SK-N-SH (cell line): ENCODE data around the gene MGAM2. TPM values are rescaled to one million over a fixed set of nuclear protein-coding genes. Genes with fewer than 3 reads are reported as not detected.

ENCODE experiments used
- CTCF ChIA-PET: fragments of 300-600, 350-600 bp; formaldehyde crosslinking; extraction: SDS; loops from one replicate; lab custom pipeline; 2021; lab: Yijun Ruan, JAX
- POLR2A ChIA-PET: fragments of 350-600 bp; sonication (Branson Sonifier 250); formaldehyde crosslinking; extraction: SDS; loops from one replicate; lab custom pipeline; 2020; ENCODE audit warnings: antibody characterized with exemption, inconsistent platforms; lab: Yijun Ruan, JAX
- DNase-seq: peaks from one replicate; pipeline ENCODE4 v3.0.0; 2012
- H2AFZ ChIP-seq: fragments of 200-600 bp; sonication (generic); 2 replicates; pipeline ENCODE4 v1.8.1; 2016; ENCODE audit warnings: antibody characterized with exemption, mild to moderate bottlenecking, low read depth
- H3F3A ChIP-seq: fragments of 200-600 bp; sonication (generic); replicated peaks from 2 replicates; pipeline ENCODE3; 2016; ENCODE audit warnings: antibody characterized with exemption, mild to moderate bottlenecking; ENCODE audit not compliant: insufficient read depth
- H3K27ac ChIP-seq, 2 experiments: fragments of 200-500 bp in 1 of 2; fragments of 200-600 bp in 1 of 2; sonication (Bioruptor generic) in 1 of 2; sonication (generic), shearing (Covaris generic) in 1 of 2; 2 replicates each; pipeline versions ENCODE4 v1.5.1 to v1.6.1; 2014 to 2016; ENCODE audit warnings: low read depth in 2 of 2, inconsistent platforms in 1 of 2, low read length in 1 of 2, mild to moderate bottlenecking in 1 of 2, mixed read lengths in 1 of 2
- H3K27me3 ChIP-seq: fragments of 200-600 bp; sonication (generic), shearing (Covaris generic); 2 replicates; pipeline ENCODE4 v1.6.1; 2016; ENCODE audit warnings: mixed run types; ENCODE audit not compliant: insufficient read depth
- H3K36me3 ChIP-seq, 2 experiments: fragments of 200-500 bp in 1 of 2; fragments of 200-600 bp in 1 of 2; sonication (Bioruptor generic) in 1 of 2; sonication (generic) in 1 of 2; replicated peaks in 1 of 2; 2 replicates each; pipeline versions ENCODE3 to v1.5.1; 2014 to 2016; ENCODE audit warnings: low read length in 1 of 2, mild to moderate bottlenecking in 1 of 2; ENCODE audit not compliant: insufficient read depth in 2 of 2, control insufficient read depth in 1 of 2
- H3K4me1 ChIP-seq, 2 experiments: fragments of 200-500 bp in 1 of 2; fragments of 200-600 bp in 1 of 2; sonication (Bioruptor generic) in 1 of 2; sonication (generic), shearing (Covaris generic) in 1 of 2; 2 replicates each; pipeline versions ENCODE4 v1.5.1 to v1.6.1; 2014 to 2016; ENCODE audit warnings: low read depth in 1 of 2, low read length in 1 of 2, mixed run types in 1 of 2; ENCODE audit not compliant: insufficient read depth in 2 of 2, control insufficient read depth in 1 of 2
- H3K4me2 ChIP-seq: fragments of 200-600 bp; sonication (generic), shearing (Covaris generic); 2 replicates; pipeline ENCODE4 v1.6.1; 2017; ENCODE audit warnings: mixed run types
- H3K4me3 ChIP-seq, 2 experiments: fragments of 200-500 bp in 1 of 2; fragments of 200-600 bp in 1 of 2; sonication (Bioruptor generic) in 1 of 2; sonication (generic), shearing (Covaris generic) in 1 of 2; 2 replicates each; pipeline versions ENCODE4 v1.5.1 to v1.8.1; 2014 to 2016; ENCODE audit warnings: low read depth in 2 of 2, inconsistent platforms in 1 of 2, low read length in 1 of 2, mild to moderate bottlenecking in 1 of 2, mixed read lengths in 1 of 2, moderate library complexity in 1 of 2
- H3K79me2 ChIP-seq: fragments of 200-600 bp; sonication (generic); 2 replicates; pipeline ENCODE4 v1.8.1; 2017; ENCODE audit warnings: mild to moderate bottlenecking; ENCODE audit not compliant: insufficient read depth
- H3K9ac ChIP-seq: fragments of 200-600 bp; sonication (generic); 2 replicates; pipeline ENCODE4 v1.6.1; 2017; ENCODE audit warnings: mixed run types
- H3K9me2 ChIP-seq: fragments of 200-600 bp; sonication (generic); 2 replicates; pipeline ENCODE4 v1.6.1; 2017; ENCODE audit warnings: mixed run types
- H3K9me3 ChIP-seq: fragments of 200-600 bp; sonication (generic); 2 replicates; pipeline ENCODE4 v1.6.1; 2017; ENCODE audit warnings: mixed run types, mild to moderate bottlenecking, moderate library complexity
- H4K20me1 ChIP-seq: fragments of 200-600 bp; sonication (generic); 2 replicates; pipeline ENCODE4 v1.6.1; 2017; ENCODE audit warnings: mild to moderate bottlenecking, mixed run types; ENCODE audit not compliant: insufficient read depth
- CHD2 ChIP-seq: fragments of 150-350 bp; IDR thresholded peaks from 2 replicates; pipeline ENCODE4 v1.6.1; 2018; ENCODE audit warnings: low read length; ENCODE audit not compliant: partially characterized antibody
- CTCF ChIP-seq: fragments of 200-600 bp; sonication (generic); IDR thresholded peaks from 2 replicates; pipeline ENCODE4 v1.6.1; 2017; ENCODE audit warnings: antibody characterized with exemption, mild to moderate bottlenecking, moderate library complexity
- EP300 ChIP-seq, 2 experiments: IDR thresholded peaks; 2 replicates each; pipeline versions ENCODE4 v1.4.0 to v1.6.1; 2012; ENCODE audit warnings: borderline replicate concordance in 1 of 2, low read depth in 1 of 2, low read length in 1 of 2
- EZH2phosphoT487 ChIP-seq: fragments of 200-600 bp; sonication (generic); IDR thresholded peaks from 2 replicates; pipeline ENCODE4 v1.6.1; 2017; ENCODE audit warnings: low read depth, mixed run types, mild to moderate bottlenecking, antibody characterized with exemption, moderate library complexity, borderline replicate concordance
- FOXJ3 ChIP-seq: sonication (generic); formaldehyde crosslinking; IDR thresholded peaks from 2 replicates; pipeline ENCODE4 v1.5.1; 2020; ENCODE audit warnings: mild to moderate bottlenecking, missing genetic modification reagents
- FOXM1 ChIP-seq: IDR thresholded peaks from 2 replicates; pipeline ENCODE4 v1.4.0; 2012; ENCODE audit warnings: low read depth, mild to moderate bottlenecking
- GABPA ChIP-seq: IDR thresholded peaks from 2 replicates; pipeline ENCODE4 v1.4.0; 2012; ENCODE audit warnings: low read depth, mild to moderate bottlenecking
- GATA2 ChIP-seq: sonication (generic); formaldehyde crosslinking; IDR thresholded peaks from 2 replicates; pipeline ENCODE4 v1.5.0; 2020; ENCODE audit warnings: mild to moderate bottlenecking, missing genetic modification reagents
- JUND ChIP-seq: IDR thresholded peaks from 2 replicates; pipeline ENCODE4 v1.4.0; 2012
- NFIC ChIP-seq: IDR thresholded peaks from 2 replicates; pipeline ENCODE4 v1.4.0; 2012; ENCODE audit warnings: borderline replicate concordance
- POLR2AphosphoS5 ChIP-seq: IDR thresholded peaks from 2 replicates; pipeline ENCODE4 v1.6.1; 2012; ENCODE audit warnings: low read depth, low read length
- RAD21 ChIP-seq: IDR thresholded peaks from 2 replicates; pipeline ENCODE4 v1.6.1; 2012; ENCODE audit warnings: mild to moderate bottlenecking, low read length
- RCOR1 ChIP-seq: fragments of 150-350 bp; IDR thresholded peaks from 2 replicates; pipeline ENCODE4 v1.6.1; 2017; ENCODE audit warnings: antibody characterized with exemption, low read length
- SIN3A ChIP-seq: IDR thresholded peaks from 2 replicates; pipeline ENCODE4 v1.6.1; 2012; ENCODE audit warnings: low read depth, mild to moderate bottlenecking, low read length, moderate library complexity, borderline replicate concordance
- SMC3 ChIP-seq: IDR thresholded peaks from 2 replicates; pipeline ENCODE4 v1.6.1; 2012; ENCODE audit warnings: low read depth, low read length, improper control_type of control experiment
- TAF1 ChIP-seq: IDR thresholded peaks from 2 replicates; pipeline ENCODE4 v1.6.1; 2012; ENCODE audit warnings: low read depth, mild to moderate bottlenecking, low read length, moderate library complexity, borderline replicate concordance
- TEAD4 ChIP-seq: IDR thresholded peaks from 2 replicates; pipeline ENCODE4 v1.4.0; 2012; ENCODE audit warnings: mild to moderate bottlenecking, borderline replicate concordance; ENCODE audit not compliant: insufficient read depth
- YY1 ChIP-seq: IDR thresholded peaks from 2 replicates; pipeline ENCODE4 v1.4.0; 2012; ENCODE audit warnings: low read depth, mild to moderate bottlenecking
- ZBTB33 ChIP-seq: IDR thresholded peaks from 2 replicates; pipeline ENCODE4 v1.4.0; 2012; ENCODE audit warnings: low read depth, borderline replicate concordance
- WGBS: methylation state at CpG from one replicate; pipeline ENCODE4 v1.1.6; 2017; ENCODE audit warnings: low lambda C conversion rate; 5-methylcytosine and 5-hydroxymethylcytosine counted together
- polyA plus RNA-seq, 3 experiments: library from polyadenylated mRNA; depleted of rRNA; stranded (reverse); fragments of >200 nt; gene quantifications; 2 replicates each; pipeline ENCODE4 v1.2.3, GENCODE V29; 2012
- TF ChIP-seq, protein P1 (sequence below): fragments of 150-350 bp; IDR thresholded peaks from 2 replicates; pipeline ENCODE4 v1.6.1; 2016; ENCODE audit warnings: mild to moderate bottlenecking, low read depth, low read length
- TF ChIP-seq, protein P2 (sequence below): IDR thresholded peaks from 2 replicates; pipeline ENCODE4; 2012

MGAM2 gene
- polyA plus RNA-seq, 1 of the 3 experiments (the other 2 are of a cell fraction): not detected

DNA sequence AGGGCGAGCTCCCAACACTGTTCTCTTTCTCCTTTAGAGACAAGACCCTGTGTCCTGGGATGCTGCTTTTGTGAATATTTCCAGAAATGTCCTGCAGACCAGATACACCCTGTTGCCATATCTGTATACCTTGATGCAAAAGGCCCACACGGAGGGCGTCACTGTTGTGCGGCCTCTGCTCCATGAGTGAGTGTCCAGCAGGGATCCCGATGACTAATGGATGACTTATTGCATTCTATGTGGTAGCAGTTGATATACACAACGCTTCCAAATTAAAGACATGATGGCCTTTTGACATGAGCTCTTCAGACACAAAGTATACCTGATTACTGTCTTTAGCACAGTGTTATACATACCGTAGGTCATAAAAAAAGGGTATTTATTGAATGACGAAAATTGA is 45.0 kb upstream of the MGAM2 start:
- DNase-seq: no peak
- no peak overlapping the region for H2AFZ ChIP-seq
- POLR2A ChIA-PET: no interaction called here
- H3K9me3 ChIP-seq: no peaks in the 10 kb centered on the region
- no peaks in the 10 kb centered on the region for H3K36me3 ChIP-seq
- peaks cover 8% of the 10 kb centered on the region for H3F3A ChIP-seq
- H3K4me1 ChIP-seq: no peaks in the 10 kb centered on the region
- no peaks in the 10 kb centered on the region for H3K9me2 ChIP-seq
- no peak overlapping the region for H3K9ac ChIP-seq
- no peaks in the 10 kb centered on the region for H4K20me1 ChIP-seq
- H3K4me2 ChIP-seq: no peak overlapping the region
- no peak for TF ChIP-seq FOXM1
- TF ChIP-seq POLR2AphosphoS5: no peak
- TF ChIP-seq YY1: no peak
- TF ChIP-seq GATA2 (CRISPR knock-in tag): no peak
- no peak for TF ChIP-seq FOXJ3
- no peak for TF ChIP-seq TAF1
- no peak for TF ChIP-seq EP300 (IDR thresholded peaks at IDR 0.05; ENCODE audit: borderline replicate concordance in 1 of 2, low read depth in 1 of 2, low read length in 1 of 2)
- no peak for TF ChIP-seq ZBTB33
- TF ChIP-seq CTCF: no peak
- TF ChIP-seq TEAD4: no peak
- WGBS: 37% methylated on average over 8 of the region's 8 CpGs
- no peaks in the 10 kb centered on the region for H3K79me2 ChIP-seq
- H3K4me3 ChIP-seq: no peak overlapping the region
- H3K27ac ChIP-seq: no peak overlapping the region
- CTCF ChIA-PET: interaction anchor here (0.7 kb wide), 1 partner anchor 378 kb away, joined by 3 read pairs; no protein-coding TSS in a partner anchor
- no peaks in the 10 kb centered on the region; the same call in 1 of the 2 replicates for H3K27me3 ChIP-seq

DNA sequence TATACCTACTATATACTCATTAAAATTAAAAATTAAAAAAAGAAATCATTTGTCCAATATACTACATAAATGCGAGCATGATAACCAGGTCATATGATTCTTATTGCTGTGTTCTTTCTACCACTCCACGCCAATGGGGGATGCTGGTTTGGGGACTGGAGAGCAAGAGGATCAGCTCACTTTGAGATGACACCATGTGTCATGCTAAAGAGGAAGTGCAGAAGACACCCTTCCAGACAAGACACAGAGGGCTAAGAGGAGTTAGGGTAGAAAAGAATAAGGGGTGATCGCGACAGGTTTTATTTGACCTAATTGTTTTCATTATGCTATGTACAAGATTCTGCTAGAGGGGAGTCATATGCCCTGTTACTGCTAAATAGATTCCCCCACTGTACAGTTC is 33.8 kb upstream of the MGAM2 start:
- Histone ChIP-seq H3K4me3 (no peak overlapping the region), H3K36me3 (no peaks in the 10 kb centered on the region), H3K27me3 (no peaks in the 10 kb centered on the region; the same call in 1 of the 2 replicates), H3K9ac (no peak overlapping the region), H3K79me2 (no peaks in the 10 kb centered on the region), H3K4me2 (no peak overlapping the region), H3K27ac (no peak overlapping the region), H3K9me2 (no peaks in the 10 kb centered on the region), H3K9me3 (no peaks in the 10 kb centered on the region), H4K20me1 (no peaks in the 10 kb centered on the region), H3F3A (no peaks in the 10 kb centered on the region), H2AFZ (no peak overlapping the region), H3K4me1 (no peaks in the 10 kb centered on the region)
- ChIA-PET CTCF (no interaction called here), POLR2A (no interaction called here)
- DNase-seq: no peak
- WGBS: 47% methylated on average over 4 of the region's 4 CpGs
- TF ChIP-seq GABPA (no peak), FOXM1 (no peak), CHD2 (no peak), NFIC (no peak), JUND (no peak), RCOR1 (no peak), EZH2phosphoT487 (no peak), CTCF (no peak), SIN3A (no peak), RAD21 (no peak), TEAD4 (no peak), SMC3 (no peak)
- TF ChIP-seq, protein P1, sequence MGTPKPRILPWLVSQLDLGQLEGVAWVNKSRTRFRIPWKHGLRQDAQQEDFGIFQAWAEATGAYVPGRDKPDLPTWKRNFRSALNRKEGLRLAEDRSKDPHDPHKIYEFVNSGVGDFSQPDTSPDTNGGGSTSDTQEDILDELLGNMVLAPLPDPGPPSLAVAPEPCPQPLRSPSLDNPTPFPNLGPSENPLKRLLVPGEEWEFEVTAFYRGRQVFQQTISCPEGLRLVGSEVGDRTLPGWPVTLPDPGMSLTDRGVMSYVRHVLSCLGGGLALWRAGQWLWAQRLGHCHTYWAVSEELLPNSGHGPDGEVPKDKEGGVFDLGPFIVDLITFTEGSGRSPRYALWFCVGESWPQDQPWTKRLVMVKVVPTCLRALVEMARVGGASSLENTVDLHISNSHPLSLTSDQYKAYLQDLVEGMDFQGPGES: no peak
- TF ChIP-seq, protein P2, sequence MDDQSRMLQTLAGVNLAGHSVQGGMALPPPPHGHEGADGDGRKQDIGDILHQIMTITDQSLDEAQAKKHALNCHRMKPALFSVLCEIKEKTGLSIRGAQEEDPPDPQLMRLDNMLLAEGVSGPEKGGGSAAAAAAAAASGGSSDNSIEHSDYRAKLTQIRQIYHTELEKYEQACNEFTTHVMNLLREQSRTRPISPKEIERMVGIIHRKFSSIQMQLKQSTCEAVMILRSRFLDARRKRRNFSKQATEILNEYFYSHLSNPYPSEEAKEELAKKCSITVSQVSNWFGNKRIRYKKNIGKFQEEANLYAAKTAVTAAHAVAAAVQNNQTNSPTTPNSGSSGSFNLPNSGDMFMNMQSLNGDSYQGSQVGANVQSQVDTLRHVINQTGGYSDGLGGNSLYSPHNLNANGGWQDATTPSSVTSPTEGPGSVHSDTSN: no peak
